IPS-NIHi7 (cell line): Measurements from ENCODE around the gene PSMA5.
"Not testable (repeated sequence)": the region's sequence is repeated elsewhere in the genome, so short reads cannot be mapped to it uniquely, and the experiment has no call there.

Experiments used
- DNase-seq: peaks from one replicate; pipeline ENCODE4 v3.0.0; 2012; ENCODE audit warnings: mixed read lengths; ENCODE audit errors: extremely low spot score

The PSMA5 gene

GRCh38 chr1:109392788-109393616, 33.2 kb downstream of the PSMA5 start:
- DNase-seq: no peak

- DNase-seq: no peak
Measured at GRCh38 chr1:109392037-109392787, 34.0 kb downstream of the PSMA5 start.

- no peak for DNase-seq
Measured at GRCh38 chr1:109391626-109392025, 34.6 kb downstream of the PSMA5 start.

GRCh38 chr1:109391157-109391556, 35.1 kb downstream of the PSMA5 start:
- no peak for DNase-seq

GRCh38 chr1:109389638-109390341, 36.5 kb downstream of the PSMA5 start:
- no peak for DNase-seq

- DNase-seq: no peak
Measured at GRCh38 chr1:109388884-109389637, 37.2 kb downstream of the PSMA5 start.

GRCh38 chr1:109388208-109388711, 38.0 kb downstream of the PSMA5 start:
- no peak for DNase-seq

GRCh38 chr1:109386054-109386717, 40.1 kb downstream of the PSMA5 start:
- DNase-seq: no peak

- DNase-seq: no peak
Measured at GRCh38 chr1:109385417-109385816, 40.8 kb downstream of the PSMA5 start.

GRCh38 chr1:109383854-109384253, 42.4 kb downstream of the PSMA5 start:
- no peak for DNase-seq

- DNase-seq: peak; percentile 49
Measured at GRCh38 chr1:109383087-109383779, 43.0 kb downstream of the PSMA5 start.

GRCh38 chr1:109381573-109381972, 44.7 kb downstream of the PSMA5 start:
- no peak for DNase-seq

- no peak for DNase-seq
Measured at GRCh38 chr1:109379907-109380306, 46.3 kb downstream of the PSMA5 start.

GRCh38 chr1:109379422-109379821, 46.8 kb downstream of the PSMA5 start:
- no peak for DNase-seq

- DNase-seq: no peak
Measured at GRCh38 chr1:109377698-109378097, 48.5 kb downstream of the PSMA5 start.

- not testable (repeated sequence) for DNase-seq
Measured at GRCh38 chr1:109373696-109374095, 52.6 kb downstream of the PSMA5 start.

GRCh38 chr1:109373126-109373525, 53.1 kb downstream of the PSMA5 start:
- DNase-seq: no peak

- no peak for DNase-seq
Measured at GRCh38 chr1:109372281-109372680, 54.0 kb downstream of the PSMA5 start.

- no peak for DNase-seq
Measured at GRCh38 chr1:109371341-109371739, 54.9 kb downstream of the PSMA5 start.

GRCh38 chr1:109370712-109371340, 55.4 kb downstream of the PSMA5 start:
- no peak for DNase-seq
